NCI-H2107 treated with DMSO at 0.1 percent for 48 hours (cell line): ENCODE data around the gene XPA.

ENCODE experiments used
- DNase-seq: peaks from one replicate; lab custom pipeline; 2025; ENCODE audit not compliant: unreplicated experiment; lab: John Stamatoyannopoulos, UW

Gene XPA

GRCh38 chr9:97659771-97660170, 37.4 kb downstream of the XPA start:
- no peak for DNase-seq

- DNase-seq = no peak
Observed at GRCh38 chr9:97658707-97659106, 38.4 kb downstream of the XPA start.

- DNase-seq = no peak
Observed at GRCh38 chr9:97651646-97652045, 45.5 kb downstream of the XPA start.

GRCh38 chr9:97647996-97648395, 49.1 kb downstream of the XPA start:
- DNase-seq = no peak

- no peak for DNase-seq
Observed at GRCh38 chr9:97645720-97646119, 51.4 kb downstream of the XPA start.

GRCh38 chr9:97640325-97640724, 56.8 kb downstream of the XPA start:
- DNase-seq = no peak

- no peak for DNase-seq
Observed at GRCh38 chr9:97638666-97639065, 58.5 kb downstream of the XPA start.

GRCh38 chr9:97636903-97637302, 60.2 kb downstream of the XPA start:
- no peak for DNase-seq

- no peak for DNase-seq
Observed at GRCh38 chr9:97635026-97635425, 62.1 kb downstream of the XPA start.

GRCh38 chr9:97633859-97634490, 63.2 kb downstream of the XPA start:
- DNase-seq = no peak

- DNase-seq = peak; percentile 86
Observed at GRCh38 chr9:97632985-97633858, 63.9 kb downstream of the XPA start, which contains the start of the genes NCBP1 and TSTD2. NCBP1 (plus strand) TSS chr9:97633821; CDS start chr9:97633882, 61 bp downstream. TSTD2 (minus strand) TSS chr9:97633368; CDS start chr9:97627562, 5,806 bp downstream.

GRCh38 chr9:97632248-97632984, 64.7 kb downstream of the XPA start:
- DNase-seq = peak; percentile 75

- DNase-seq = no peak
Observed at GRCh38 chr9:97630591-97630990, 66.5 kb downstream of the XPA start.

- DNase-seq = no peak
Observed at GRCh38 chr9:97629156-97629555, 68.0 kb downstream of the XPA start.

GRCh38 chr9:97628668-97629067, 68.5 kb downstream of the XPA start:
- peak; percentile 26 for DNase-seq

GRCh38 chr9:97627624-97628023, 69.5 kb downstream of the XPA start:
- DNase-seq = no peak

- DNase-seq = no peak
Observed at GRCh38 chr9:97625620-97626019, 71.5 kb downstream of the XPA start.
